SK-N-SH treated with all-trans-retinoic acid at 6 μM for 48 hours (cell line): ENCODE data around the gene OTC.

Experiments used
- CREB5 ChIP-seq: fragments of 250-450 bp; sonication (Bioruptor Pico); IDR thresholded peaks from 2 replicates; pipeline ENCODE4 v1.5.1; 2020; ENCODE audit warnings: low read depth, mild to moderate bottlenecking, moderate library complexity
- TF ChIP-seq, protein P1 (sequence below): fragments of 250-450 bp; sonication (Bioruptor Pico); IDR thresholded peaks from 2 replicates; pipeline ENCODE4 v1.8.0; 2021; ENCODE audit warnings: low read depth, mild to moderate bottlenecking, moderate library complexity, borderline replicate concordance

DNA sequence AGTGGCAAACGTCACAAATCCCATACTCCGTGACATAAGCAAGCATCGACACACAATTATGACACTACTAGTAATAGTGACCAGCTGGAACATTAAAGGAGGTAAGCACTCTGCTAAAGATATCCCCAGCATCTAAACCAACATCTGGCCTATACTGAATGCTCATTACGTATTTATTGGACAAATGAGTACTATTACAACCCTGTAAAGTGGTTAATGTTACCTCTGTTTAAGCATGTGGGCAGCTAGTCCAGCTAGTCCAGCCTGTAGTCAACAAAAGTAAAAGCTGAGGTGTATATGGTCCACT, 24.7 kb upstream of the OTC start:
- TF ChIP-seq, protein P1, sequence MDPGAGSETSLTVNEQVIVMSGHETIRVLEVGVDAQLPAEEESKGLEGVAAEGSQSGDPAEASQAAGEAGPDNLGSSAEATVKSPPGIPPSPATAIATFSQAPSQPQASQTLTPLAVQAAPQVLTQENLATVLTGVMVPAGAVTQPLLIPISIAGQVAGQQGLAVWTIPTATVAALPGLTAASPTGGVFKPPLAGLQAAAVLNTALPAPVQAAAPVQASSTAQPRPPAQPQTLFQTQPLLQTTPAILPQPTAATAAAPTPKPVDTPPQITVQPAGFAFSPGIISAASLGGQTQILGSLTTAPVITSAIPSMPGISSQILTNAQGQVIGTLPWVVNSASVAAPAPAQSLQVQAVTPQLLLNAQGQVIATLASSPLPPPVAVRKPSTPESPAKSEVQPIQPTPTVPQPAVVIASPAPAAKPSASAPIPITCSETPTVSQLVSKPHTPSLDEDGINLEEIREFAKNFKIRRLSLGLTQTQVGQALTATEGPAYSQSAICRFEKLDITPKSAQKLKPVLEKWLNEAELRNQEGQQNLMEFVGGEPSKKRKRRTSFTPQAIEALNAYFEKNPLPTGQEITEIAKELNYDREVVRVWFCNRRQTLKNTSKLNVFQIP (CRISPR knock-in tag), result no peak
- no peak for TF ChIP-seq CREB5 (CRISPR knock-in tag)
